Nephron (organoid): ENCODE measurements around the gene MTR.

Experiments used
- H3K27ac Mint-ChIP-seq, 3 experiments: 2 replicates each; pipeline ENCODE4 v1.8.0; 2020; ENCODE audit warnings: mixed read lengths in 3 of 3, mild to moderate bottlenecking in 2 of 3, moderate library complexity in 1 of 3
- H3K27me3 Mint-ChIP-seq: 2 replicates; pipeline ENCODE4 v1.8.0; 2021; ENCODE audit warnings: low read depth, mild to moderate bottlenecking, moderate library complexity, mixed read lengths
- H3K36me3 Mint-ChIP-seq: 2 replicates; pipeline ENCODE4 v1.8.0; 2020; ENCODE audit warnings: low read depth, mixed read lengths
- H3K4me1 Mint-ChIP-seq: 2 replicates; pipeline ENCODE4 v1.8.0; 2020; ENCODE audit warnings: mixed read lengths
- H3K4me3 Mint-ChIP-seq, 3 experiments: 2 replicates each; pipeline ENCODE4 v1.8.0; 2020; ENCODE audit warnings: mild to moderate bottlenecking in 3 of 3, mixed read lengths in 3 of 3, moderate library complexity in 2 of 3
- H3K9me3 Mint-ChIP-seq: 2 replicates; pipeline ENCODE4 v1.8.0; 2020; ENCODE audit warnings: mixed read lengths
- CTCF ChIP-seq, 3 experiments: fragments of 200-600 bp; sonication (generic); IDR thresholded peaks; one replicate each; pipeline ENCODE4 v1.5.0; 2021; ENCODE audit warnings: antibody characterized with exemption in 3 of 3; ENCODE audit not compliant: unreplicated experiment in 3 of 3

Gene MTR

GRCh38 chr1:236921610-236922009 lies 126.5 kb downstream of the MTR start:
- Mint-ChIP-seq H3K27ac (no peak overlapping the region), H3K27me3 (peaks cover 7% of the 10 kb centered on the region), H3K4me3 (no peak overlapping the region), H3K36me3 (peaks cover 30% of the 10 kb centered on the region), H3K4me1 (no peaks in the 10 kb centered on the region), H3K9me3 (peaks cover 23% of the 10 kb centered on the region)
- TF ChIP-seq CTCF (IDR thresholded peaks at IDR 0.05; ENCODE audit: unreplicated experiment in 3 of 3): no peak

GRCh38 chr1:236922190-236922589 lies 127.1 kb downstream of the MTR start:
- Mint-ChIP-seq H3K36me3 (peaks cover 25% of the 10 kb centered on the region), H3K27me3 (peaks cover 7% of the 10 kb centered on the region), H3K27ac (no peak overlapping the region), H3K4me1 (no peaks in the 10 kb centered on the region), H3K9me3 (peaks cover 19% of the 10 kb centered on the region), H3K4me3 (no peak overlapping the region)
- no peak for TF ChIP-seq CTCF (IDR thresholded peaks at IDR 0.05; ENCODE audit: unreplicated experiment in 3 of 3)

- Mint-ChIP-seq H3K9me3 (peaks cover 7% of the 10 kb centered on the region), H3K36me3 (peaks cover under 1% of the 10 kb centered on the region), H3K27me3 (peaks cover 7% of the 10 kb centered on the region), H3K4me3 (no peak overlapping the region), H3K27ac (no peak overlapping the region), H3K4me1 (no peaks in the 10 kb centered on the region)
- no peak for TF ChIP-seq CTCF (IDR thresholded peaks at IDR 0.05; ENCODE audit: unreplicated experiment in 3 of 3)
These were observed 130.3 kb downstream of the MTR start for GRCh38 chr1:236925386-236925785.

- H3K4me3 Mint-ChIP-seq: no peak overlapping the region
- no peaks in the 10 kb centered on the region for H3K36me3 Mint-ChIP-seq
- no peaks in the 10 kb centered on the region for H3K27me3 Mint-ChIP-seq
- no peaks in the 10 kb centered on the region for H3K4me1 Mint-ChIP-seq
- H3K9me3 Mint-ChIP-seq: peaks cover 9% of the 10 kb centered on the region
- no peak for TF ChIP-seq CTCF (IDR thresholded peaks at IDR 0.05; ENCODE audit: unreplicated experiment in 3 of 3)
- H3K27ac Mint-ChIP-seq: peak overlapping the region in 1 of 3 experiments; percentile 57
These were observed 135.4 kb downstream of the MTR start for GRCh38 chr1:236930503-236930902.

- no peak for TF ChIP-seq CTCF (IDR thresholded peaks at IDR 0.05; ENCODE audit: unreplicated experiment in 3 of 3)
- H3K27ac Mint-ChIP-seq: peak overlapping the region; percentile 14 to 43 (median 15)
- peaks cover 7% of the 10 kb centered on the region for H3K9me3 Mint-ChIP-seq
- H3K36me3 Mint-ChIP-seq: no peaks in the 10 kb centered on the region
- H3K27me3 Mint-ChIP-seq: peaks cover 5% of the 10 kb centered on the region
- H3K4me1 Mint-ChIP-seq: peaks cover 7% of the 10 kb centered on the region
- H3K4me3 Mint-ChIP-seq: no peak overlapping the region
These were observed 143.7 kb downstream of the MTR start for GRCh38 chr1:236938760-236939159.

GRCh38 chr1:236942431-236942830 lies 147.3 kb downstream of the MTR start:
- no peaks in the 10 kb centered on the region for H3K27me3 Mint-ChIP-seq

More at GRCh38 chr1:236942431-236942830, 147.3 kb downstream of the MTR start:
- no peak for TF ChIP-seq CTCF (IDR thresholded peaks at IDR 0.05; ENCODE audit: unreplicated experiment in 3 of 3)
- Mint-ChIP-seq H3K4me3 (no peak overlapping the region), H3K4me1 (peaks cover 7% of the 10 kb centered on the region), H3K27ac (no peak overlapping the region), H3K9me3 (peaks cover 1% of the 10 kb centered on the region), H3K36me3 (no peaks in the 10 kb centered on the region)
